WTC11 (cell line): Measurements from ENCODE around the gene C2orf66. TPM values are rescaled to one million over a fixed set of nuclear protein-coding genes. Genes with fewer than 3 reads are reported as not detected.

Source experiments
- ATAC-seq: fragments of 200-7000 bp; cut with Tn5 transposase; 2 replicates; pipeline ENCODE4 v1.10.0; 2021; ENCODE audit warnings: mild to moderate bottlenecking, moderate library complexity
- CTCF ChIA-PET: fragments of 300-600 bp; sonication (Branson Sonifier 250); formaldehyde crosslinking; loops from one replicate; lab custom pipeline; 2021; ENCODE audit warnings: antibody characterized with exemption; lab: Charles Lee
- POLR2A ChIA-PET: fragments of 350-600 bp; sonication (Branson Sonifier 250); formaldehyde crosslinking; loops from one replicate; lab custom pipeline; 2021; ENCODE audit warnings: antibody characterized with exemption; lab: Charles Lee
- DNase-seq: peaks from one replicate; pipeline ENCODE4 v3.0.0; 2021; ENCODE audit warnings: low spot score
- H3K27ac Mint-ChIP-seq: 2 replicates; pipeline ENCODE4 v1.8.0; 2021; ENCODE audit warnings: mixed read lengths
- H3K27me3 Mint-ChIP-seq: 2 replicates; pipeline ENCODE4 v1.8.0; 2021; ENCODE audit warnings: low read depth, mild to moderate bottlenecking, moderate library complexity, mixed read lengths
- H3K36me3 Mint-ChIP-seq: 2 replicates; pipeline ENCODE4 v1.8.0; 2021; ENCODE audit warnings: mixed read lengths
- H3K4me1 Mint-ChIP-seq: 2 replicates; pipeline ENCODE4 v1.8.0; 2022; ENCODE audit warnings: mixed read lengths
- H3K4me3 Mint-ChIP-seq: 2 replicates; pipeline ENCODE4 v1.8.0; 2021; ENCODE audit warnings: mild to moderate bottlenecking, moderate library complexity, mixed read lengths
- H3K9me3 Mint-ChIP-seq: 2 replicates; pipeline ENCODE4 v1.8.0; 2021; ENCODE audit warnings: mixed read lengths
- AFF4 ChIP-seq: sonication (generic); formaldehyde crosslinking; IDR thresholded peaks from 2 replicates; pipeline ENCODE4 v1.8.1; 2023; ENCODE audit warnings: mild to moderate bottlenecking, missing genetic modification reagents, borderline replicate concordance
- ERG ChIP-seq: fragments of 250-450 bp; sonication (Bioruptor Pico); IDR thresholded peaks from 2 replicates; pipeline ENCODE4 v1.8.0; 2021; ENCODE audit warnings: mild to moderate bottlenecking
- ESRRA ChIP-seq: sonication (generic); formaldehyde crosslinking; IDR thresholded peaks from 2 replicates; pipeline ENCODE4 v1.8.1; 2022; ENCODE audit warnings: mild to moderate bottlenecking, missing genetic modification reagents, borderline replicate concordance
- ETV6 ChIP-seq: sonication (generic); formaldehyde crosslinking; IDR thresholded peaks from 2 replicates; pipeline ENCODE4 v1.8.1; 2022; ENCODE audit warnings: mild to moderate bottlenecking, missing genetic modification reagents
- FOXP1 ChIP-seq: sonication (generic); formaldehyde crosslinking; IDR thresholded peaks from 2 replicates; pipeline ENCODE4 v1.8.0; 2022; ENCODE audit warnings: missing genetic modification reagents, mild to moderate bottlenecking, moderate library complexity, borderline replicate concordance
- GABPB1 ChIP-seq: sonication (generic); formaldehyde crosslinking; IDR thresholded peaks from 2 replicates; pipeline ENCODE4 v1.8.1; 2023; ENCODE audit warnings: mild to moderate bottlenecking, missing genetic modification reagents
- MYBL2 ChIP-seq: sonication (generic); formaldehyde crosslinking; IDR thresholded peaks from 2 replicates; pipeline ENCODE4 v1.8.1; 2023; ENCODE audit warnings: mild to moderate bottlenecking, moderate library complexity, missing genetic modification reagents
- PRDM15 ChIP-seq: sonication (generic); formaldehyde crosslinking; IDR thresholded peaks from 2 replicates; pipeline ENCODE4 v1.8.0; 2022; ENCODE audit warnings: missing genetic modification reagents
- RELA ChIP-seq: sonication (generic); formaldehyde crosslinking; IDR thresholded peaks from 2 replicates; pipeline ENCODE4 v1.8.1; 2022; ENCODE audit warnings: missing genetic modification reagents, mild to moderate bottlenecking, borderline replicate concordance
- SOX15 ChIP-seq: fragments of 250-450 bp; sonication (Bioruptor Pico); IDR thresholded peaks from 2 replicates; pipeline ENCODE4 v1.9.0; 2021; ENCODE audit warnings: mild to moderate bottlenecking
- TP53 ChIP-seq: sonication (generic); formaldehyde crosslinking; IDR thresholded peaks from 2 replicates; pipeline ENCODE4 v1.8.1; 2023; ENCODE audit warnings: mild to moderate bottlenecking, missing genetic modification reagents
- ZNF416 ChIP-seq: fragments of 250-450 bp; sonication (Bioruptor Pico); IDR thresholded peaks from 2 replicates; pipeline ENCODE4 v1.9.0; 2021; ENCODE audit warnings: mild to moderate bottlenecking, inconsistent platforms
- ZNF423 ChIP-seq: fragments of 250-450 bp; sonication (Bioruptor Pico); IDR thresholded peaks from 2 replicates; pipeline ENCODE4 v2.1.2; 2022; ENCODE audit warnings: mild to moderate bottlenecking, moderate library complexity
- total RNA-seq: library from RNA; stranded (reverse); gene quantifications from 3 replicates; pipeline ENCODE4 v1.2.3, GENCODE V29; 2021
- TF ChIP-seq, protein P1 (sequence below): fragments of 250-450 bp; sonication (Bioruptor Pico); conservative IDR thresholded peaks from 2 replicates; pipeline ENCODE4 v1.9.0; 2021; ENCODE audit warnings: mild to moderate bottlenecking
- TF ChIP-seq, protein P2 (sequence below): fragments of 250-450 bp; sonication (Bioruptor Pico); IDR thresholded peaks from 2 replicates; pipeline ENCODE4 v1.9.0; 2021; ENCODE audit warnings: mild to moderate bottlenecking, borderline replicate concordance
- TF ChIP-seq, protein P3 (sequence below): sonication (generic); formaldehyde crosslinking; conservative IDR thresholded peaks from 2 replicates; pipeline ENCODE4 v1.8.1; 2023; ENCODE audit warnings: mild to moderate bottlenecking, low read depth, missing genetic modification reagents, moderate library complexity

The C2orf66 gene
- total RNA-seq, 1 experiment from 2014 or later, result not detected

DNA sequence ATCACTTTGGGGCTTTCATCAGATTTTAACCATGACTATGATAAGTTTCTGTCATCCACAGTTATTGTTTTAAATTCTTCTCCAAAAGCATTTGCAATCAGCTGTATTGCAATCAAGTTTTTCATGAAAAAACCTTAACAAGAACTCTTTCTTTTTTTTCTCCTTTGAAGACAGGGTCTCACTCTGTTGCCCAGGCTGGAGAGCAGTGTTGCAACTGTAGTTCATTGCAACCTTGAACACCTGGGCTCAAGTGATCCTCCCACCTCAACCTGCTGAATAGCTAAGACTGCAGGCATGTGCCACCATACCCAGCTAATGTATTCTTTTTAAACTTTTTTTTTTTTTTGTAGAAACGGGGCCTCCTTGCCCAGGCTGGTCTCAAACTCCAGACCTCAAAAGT, 45.5 kb upstream of the C2orf66 start (continued):
- TF ChIP-seq, protein P1, sequence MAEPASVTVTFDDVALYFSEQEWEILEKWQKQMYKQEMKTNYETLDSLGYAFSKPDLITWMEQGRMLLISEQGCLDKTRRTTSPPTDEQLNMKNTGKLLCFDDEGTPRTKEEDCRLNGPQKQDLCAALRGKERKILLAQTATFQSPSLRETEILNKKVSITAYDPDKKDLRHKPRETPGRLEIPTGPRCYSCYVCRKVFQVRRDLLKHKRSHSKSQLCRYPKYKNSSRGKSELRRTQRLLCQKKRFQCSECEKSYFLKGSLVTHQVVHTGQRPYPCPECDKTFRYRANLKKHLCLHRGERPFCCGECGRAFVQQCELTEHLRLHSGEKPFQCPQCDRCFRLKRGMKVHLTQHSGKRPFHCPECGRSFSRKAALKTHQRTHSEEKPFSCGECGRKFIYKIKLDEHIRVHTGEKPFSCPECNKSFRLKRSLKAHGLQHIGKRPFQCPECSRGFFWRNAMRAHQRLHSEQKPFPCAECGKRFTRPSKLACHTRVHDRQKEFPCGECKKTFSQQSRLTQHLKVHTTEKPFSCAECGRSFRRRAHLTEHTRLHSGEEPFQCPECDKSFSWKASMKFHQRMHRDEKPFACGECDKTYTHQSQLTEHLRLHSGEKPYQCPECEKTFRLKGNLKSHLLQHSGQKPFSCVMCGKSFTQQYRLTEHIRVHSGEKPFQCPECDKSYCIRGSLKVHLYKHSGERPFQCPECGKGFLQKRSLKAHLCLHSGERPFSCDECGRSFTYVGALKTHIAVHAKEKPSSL (CRISPR knock-in tag), result no peak
- TF ChIP-seq, protein P2, sequence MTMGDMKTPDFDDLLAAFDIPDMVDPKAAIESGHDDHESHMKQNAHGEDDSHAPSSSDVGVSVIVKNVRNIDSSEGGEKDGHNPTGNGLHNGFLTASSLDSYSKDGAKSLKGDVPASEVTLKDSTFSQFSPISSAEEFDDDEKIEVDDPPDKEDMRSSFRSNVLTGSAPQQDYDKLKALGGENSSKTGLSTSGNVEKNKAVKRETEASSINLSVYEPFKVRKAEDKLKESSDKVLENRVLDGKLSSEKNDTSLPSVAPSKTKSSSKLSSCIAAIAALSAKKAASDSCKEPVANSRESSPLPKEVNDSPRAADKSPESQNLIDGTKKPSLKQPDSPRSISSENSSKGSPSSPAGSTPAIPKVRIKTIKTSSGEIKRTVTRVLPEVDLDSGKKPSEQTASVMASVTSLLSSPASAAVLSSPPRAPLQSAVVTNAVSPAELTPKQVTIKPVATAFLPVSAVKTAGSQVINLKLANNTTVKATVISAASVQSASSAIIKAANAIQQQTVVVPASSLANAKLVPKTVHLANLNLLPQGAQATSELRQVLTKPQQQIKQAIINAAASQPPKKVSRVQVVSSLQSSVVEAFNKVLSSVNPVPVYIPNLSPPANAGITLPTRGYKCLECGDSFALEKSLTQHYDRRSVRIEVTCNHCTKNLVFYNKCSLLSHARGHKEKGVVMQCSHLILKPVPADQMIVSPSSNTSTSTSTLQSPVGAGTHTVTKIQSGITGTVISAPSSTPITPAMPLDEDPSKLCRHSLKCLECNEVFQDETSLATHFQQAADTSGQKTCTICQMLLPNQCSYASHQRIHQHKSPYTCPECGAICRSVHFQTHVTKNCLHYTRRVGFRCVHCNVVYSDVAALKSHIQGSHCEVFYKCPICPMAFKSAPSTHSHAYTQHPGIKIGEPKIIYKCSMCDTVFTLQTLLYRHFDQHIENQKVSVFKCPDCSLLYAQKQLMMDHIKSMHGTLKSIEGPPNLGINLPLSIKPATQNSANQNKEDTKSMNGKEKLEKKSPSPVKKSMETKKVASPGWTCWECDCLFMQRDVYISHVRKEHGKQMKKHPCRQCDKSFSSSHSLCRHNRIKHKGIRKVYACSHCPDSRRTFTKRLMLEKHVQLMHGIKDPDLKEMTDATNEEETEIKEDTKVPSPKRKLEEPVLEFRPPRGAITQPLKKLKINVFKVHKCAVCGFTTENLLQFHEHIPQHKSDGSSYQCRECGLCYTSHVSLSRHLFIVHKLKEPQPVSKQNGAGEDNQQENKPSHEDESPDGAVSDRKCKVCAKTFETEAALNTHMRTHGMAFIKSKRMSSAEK (CRISPR knock-in tag), result no peak
- TF ChIP-seq SOX15 (CRISPR knock-in tag), result no peak
- no peak for TF ChIP-seq FOXP1 (CRISPR knock-in tag)

GRCh38 chr2:196853301-196854087, 44.3 kb upstream of the C2orf66 start:
- no peak for DNase-seq
- no peaks in the 10 kb centered on the region for H3K27me3 Mint-ChIP-seq
- TF ChIP-seq MYBL2 (CRISPR knock-in tag) (no peak), GABPB1 (CRISPR knock-in tag) (no peak), ETV6 (CRISPR knock-in tag) (no peak), RELA (no peak), ZNF423 (CRISPR knock-in tag) (no peak), ZNF416 (no peak), AFF4 (CRISPR knock-in tag) (no peak), ESRRA (CRISPR knock-in tag) (no peak), TP53 (CRISPR knock-in tag) (no peak), PRDM15 (CRISPR knock-in tag) (no peak), ERG (CRISPR knock-in tag) (no peak)
- TF ChIP-seq, protein P3, sequence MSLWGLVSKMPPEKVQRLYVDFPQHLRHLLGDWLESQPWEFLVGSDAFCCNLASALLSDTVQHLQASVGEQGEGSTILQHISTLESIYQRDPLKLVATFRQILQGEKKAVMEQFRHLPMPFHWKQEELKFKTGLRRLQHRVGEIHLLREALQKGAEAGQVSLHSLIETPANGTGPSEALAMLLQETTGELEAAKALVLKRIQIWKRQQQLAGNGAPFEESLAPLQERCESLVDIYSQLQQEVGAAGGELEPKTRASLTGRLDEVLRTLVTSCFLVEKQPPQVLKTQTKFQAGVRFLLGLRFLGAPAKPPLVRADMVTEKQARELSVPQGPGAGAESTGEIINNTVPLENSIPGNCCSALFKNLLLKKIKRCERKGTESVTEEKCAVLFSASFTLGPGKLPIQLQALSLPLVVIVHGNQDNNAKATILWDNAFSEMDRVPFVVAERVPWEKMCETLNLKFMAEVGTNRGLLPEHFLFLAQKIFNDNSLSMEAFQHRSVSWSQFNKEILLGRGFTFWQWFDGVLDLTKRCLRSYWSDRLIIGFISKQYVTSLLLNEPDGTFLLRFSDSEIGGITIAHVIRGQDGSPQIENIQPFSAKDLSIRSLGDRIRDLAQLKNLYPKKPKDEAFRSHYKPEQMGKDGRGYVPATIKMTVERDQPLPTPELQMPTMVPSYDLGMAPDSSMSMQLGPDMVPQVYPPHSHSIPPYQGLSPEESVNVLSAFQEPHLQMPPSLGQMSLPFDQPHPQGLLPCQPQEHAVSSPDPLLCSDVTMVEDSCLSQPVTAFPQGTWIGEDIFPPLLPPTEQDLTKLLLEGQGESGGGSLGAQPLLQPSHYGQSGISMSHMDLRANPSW (CRISPR knock-in tag), result no peak
- TF ChIP-seq, all 79 proteins: peak for 0
- Mint-ChIP-seq H3K9me3 (peaks cover 2% of the 10 kb centered on the region; the same call in 1 of the 2 replicates), H3K4me3 (no peak overlapping the region), H3K27ac (no peak overlapping the region), H3K4me1 (no peaks in the 10 kb centered on the region), H3K36me3 (peaks cover 2% of the 10 kb centered on the region)
- POLR2A ChIA-PET, result no interaction called here
- CTCF ChIA-PET, result no interaction called here
- ATAC-seq, result no peak
